Measurements from ENCODE around the gene USH1G. TPM values are rescaled to one million over a fixed set of nuclear protein-coding genes. Genes with fewer than 3 reads are reported as not detected.
A peak's percentile ranks its signal among the peaks of the same experiment; 100 is the strongest.
"Not testable (repeated sequence)": the region's sequence is repeated elsewhere in the genome, so short reads cannot be mapped to it uniquely, and the experiment has no call there.

Gene USH1G
- total RNA-seq, 2 experiments from 2014 or later = not detected

GRCh38 chr17:74916136-74916850 lies 6.8 kb downstream of the USH1G start:
- ChIA-PET CTCF (no interaction called here), POLR2A (interaction anchor here (0.6 kb wide), 1 partner anchor 33 kb away, joined by 4 read pairs; no protein-coding TSS in a partner anchor)
- H3K4me3 Mint-ChIP-seq = no peak overlapping the region
- H3K36me3 Mint-ChIP-seq (ENCODE audit: low read depth) = no peaks in the 10 kb centered on the region
- DNase-seq (no peak), ATAC-seq (no peak)
- no peaks in the 10 kb centered on the region for H3K4me1 Mint-ChIP-seq
- H3K27me3 Mint-ChIP-seq = peaks cover 7% of the 10 kb centered on the region
- H3K27ac Mint-ChIP-seq = no peak overlapping the region
- H3K9me3 Mint-ChIP-seq (ENCODE audit: low read depth) = no peaks in the 10 kb centered on the region
- intact Hi-C loops (cut with DNase I, micrococcal nuclease) = no loop called here

GRCh38 chr17:74911423-74911822 lies 11.6 kb downstream of the USH1G start:
- intact Hi-C loops (cut with DNase I, micrococcal nuclease); H3K36me3 Mint-ChIP-seq (ENCODE audit: low read depth); H3K27me3 Mint-ChIP-seq; H3K27ac Mint-ChIP-seq; ATAC-seq; DNase-seq; H3K4me3 Mint-ChIP-seq; H3K4me1 Mint-ChIP-seq; POLR2A ChIA-PET; H3K9me3 Mint-ChIP-seq (ENCODE audit: low read depth); CTCF ChIA-PET: not testable (repeated sequence)

- H3K4me3 Mint-ChIP-seq; H3K36me3 Mint-ChIP-seq (ENCODE audit: low read depth); H3K27ac Mint-ChIP-seq; ATAC-seq; H3K9me3 Mint-ChIP-seq (ENCODE audit: low read depth); H3K27me3 Mint-ChIP-seq; intact Hi-C loops (cut with DNase I, micrococcal nuclease); H3K4me1 Mint-ChIP-seq; DNase-seq; POLR2A ChIA-PET: not testable (repeated sequence)
- CTCF ChIA-PET = interaction anchor here (0.6 kb wide), 2 partner anchors 122 to 675 kb away, joined by 3 to 4 read pairs; no protein-coding TSS in a partner anchor
These were observed 14.0 kb downstream of the USH1G start for GRCh38 chr17:74909097-74909496.

GRCh38 chr17:74907012-74907411 lies 16.0 kb downstream of the USH1G start:
- H3K27ac Mint-ChIP-seq = no peak overlapping the region
- peaks cover 5% of the 10 kb centered on the region for H3K4me1 Mint-ChIP-seq
- DNase-seq (no peak), ATAC-seq (no peak)
- ChIA-PET CTCF (interaction anchor here (0.7 to 2.0 kb wide), 4 partner anchors 17 to 55 kb away, joined by 3 to 6 read pairs (median 4); partner anchors contain the start of gene OTOP2), POLR2A (interaction anchor here (0.6 kb wide), 2 partner anchors 54 to 210 kb away, joined by 3 read pairs; no protein-coding TSS in a partner anchor)
- H3K36me3 Mint-ChIP-seq (ENCODE audit: low read depth) = no peaks in the 10 kb centered on the region
- no peak overlapping the region for H3K4me3 Mint-ChIP-seq
- H3K27me3 Mint-ChIP-seq = peaks cover 5% of the 10 kb centered on the region
- H3K9me3 Mint-ChIP-seq (ENCODE audit: low read depth) = no peaks in the 10 kb centered on the region
- intact Hi-C loops (cut with DNase I, micrococcal nuclease) = no loop called here

GRCh38 chr17:74906214-74906793 lies 16.8 kb downstream of the USH1G start:
- CTCF ChIA-PET = interaction anchor here (1.2 to 2.0 kb wide), 4 partner anchors 18 to 55 kb away, joined by 3 to 6 read pairs (median 4); partner anchors contain the start of gene OTOP2
- H3K36me3 Mint-ChIP-seq (ENCODE audit: low read depth); H3K27me3 Mint-ChIP-seq; intact Hi-C loops (cut with DNase I, micrococcal nuclease); H3K9me3 Mint-ChIP-seq (ENCODE audit: low read depth); ATAC-seq; H3K4me3 Mint-ChIP-seq; H3K27ac Mint-ChIP-seq; H3K4me1 Mint-ChIP-seq; DNase-seq: not testable (repeated sequence)
- POLR2A ChIA-PET = interaction anchor here (0.6 to 1.1 kb wide), 3 partner anchors 32 to 488 kb away, joined by 3 to 5 read pairs (median 3); no protein-coding TSS in a partner anchor

GRCh38 chr17:74904687-74905409 lies 18.2 kb downstream of the USH1G start:
- Mint-ChIP-seq H3K4me3 (no peak overlapping the region), H3K27ac (no peak overlapping the region), H3K4me1 (peaks cover 5% of the 10 kb centered on the region), H3K36me3 (ENCODE audit: low read depth) (no peaks in the 10 kb centered on the region), H3K27me3 (peaks cover 9% of the 10 kb centered on the region), H3K9me3 (ENCODE audit: low read depth) (no peaks in the 10 kb centered on the region)
- CTCF ChIA-PET = interaction anchor here (1.3 kb wide), 1 partner anchor 19 kb away, joined by 3 read pairs; the partner anchor contains the start of gene OTOP2
- DNase-seq (peak; percentile 45), ATAC-seq (peak; percentile 80)
- intact Hi-C loops (cut with DNase I, micrococcal nuclease) = no loop called here
- POLR2A ChIA-PET = no interaction called here

GRCh38 chr17:74903671-74904070 lies 19.4 kb downstream of the USH1G start:
- no peak overlapping the region for H3K4me3 Mint-ChIP-seq
- DNase-seq = no peak
- no peak for ATAC-seq
- H3K9me3 Mint-ChIP-seq (ENCODE audit: low read depth) = no peaks in the 10 kb centered on the region
- peaks cover 5% of the 10 kb centered on the region for H3K4me1 Mint-ChIP-seq
- no peaks in the 10 kb centered on the region for H3K36me3 Mint-ChIP-seq (ENCODE audit: low read depth)
- intact Hi-C loops (cut with DNase I, micrococcal nuclease) = no loop called here
- CTCF ChIA-PET = no interaction called here
- peaks cover 9% of the 10 kb centered on the region for H3K27me3 Mint-ChIP-seq
- H3K27ac Mint-ChIP-seq = no peak overlapping the region
- POLR2A ChIA-PET = no interaction called here

- peaks cover 5% of the 10 kb centered on the region for H3K4me1 Mint-ChIP-seq
- H3K27me3 Mint-ChIP-seq = peaks cover 9% of the 10 kb centered on the region
- H3K27ac Mint-ChIP-seq = no peak overlapping the region
- ChIA-PET POLR2A (no interaction called here), CTCF (interaction anchor here (0.7 to 1.4 kb wide), 2 partner anchors 11 to 205 kb away, joined by 3 read pairs; no protein-coding TSS in a partner anchor)
- no peaks in the 10 kb centered on the region for H3K36me3 Mint-ChIP-seq (ENCODE audit: low read depth)
- H3K4me3 Mint-ChIP-seq = no peak overlapping the region
- no peaks in the 10 kb centered on the region for H3K9me3 Mint-ChIP-seq (ENCODE audit: low read depth)
- DNase-seq = no peak
- ATAC-seq = no peak
- intact Hi-C loops (cut with DNase I, micrococcal nuclease) = no loop called here
These were observed 20.0 kb downstream of the USH1G start for GRCh38 chr17:74903034-74903433.

- no peak overlapping the region for H3K27ac Mint-ChIP-seq
- intact Hi-C loops (cut with DNase I, micrococcal nuclease) = no loop called here
- peaks cover 5% of the 10 kb centered on the region for H3K4me1 Mint-ChIP-seq
- DNase-seq (no peak), ATAC-seq (no peak)
- CTCF ChIA-PET = interaction anchor here (0.5 kb wide), 1 partner anchor 599 kb away, joined by 3 read pairs; no protein-coding TSS in a partner anchor
- H3K9me3 Mint-ChIP-seq (ENCODE audit: low read depth) = no peaks in the 10 kb centered on the region
- no peak overlapping the region for H3K4me3 Mint-ChIP-seq
- no peaks in the 10 kb centered on the region for H3K36me3 Mint-ChIP-seq (ENCODE audit: low read depth)
- POLR2A ChIA-PET = no interaction called here
- H3K27me3 Mint-ChIP-seq = peaks cover 10% of the 10 kb centered on the region
These were observed 21.5 kb downstream of the USH1G start for GRCh38 chr17:74901353-74902135.

GRCh38 chr17:74900208-74900607 lies 22.8 kb downstream of the USH1G start:
- ChIA-PET CTCF (interaction anchor here (0.6 kb wide), 1 partner anchor 66 kb away, joined by 3 read pairs; no protein-coding TSS in a partner anchor), POLR2A (no interaction called here)
- intact Hi-C loops (cut with DNase I, micrococcal nuclease) = no loop called here
- no peaks in the 10 kb centered on the region for H3K9me3 Mint-ChIP-seq (ENCODE audit: low read depth)
- H3K27ac Mint-ChIP-seq = no peak overlapping the region
- DNase-seq (no peak), ATAC-seq (no peak)
- peaks cover 16% of the 10 kb centered on the region for H3K27me3 Mint-ChIP-seq
- H3K36me3 Mint-ChIP-seq (ENCODE audit: low read depth) = no peaks in the 10 kb centered on the region
- peaks cover 3% of the 10 kb centered on the region for H3K4me1 Mint-ChIP-seq
- no peak overlapping the region for H3K4me3 Mint-ChIP-seq
